ENCODE results near the gene SFT2D2. TPM values are rescaled to one million over a fixed set of nuclear protein-coding genes. Genes with fewer than 3 reads are reported as not detected.

Gene SFT2D2
- total and polyA plus RNA-seq, 2 of the 8 experiments (the other 6 are each of a cell fraction or from before 2014, with no cell fraction given), result 9.0 to 29.0 TPM

DNA sequence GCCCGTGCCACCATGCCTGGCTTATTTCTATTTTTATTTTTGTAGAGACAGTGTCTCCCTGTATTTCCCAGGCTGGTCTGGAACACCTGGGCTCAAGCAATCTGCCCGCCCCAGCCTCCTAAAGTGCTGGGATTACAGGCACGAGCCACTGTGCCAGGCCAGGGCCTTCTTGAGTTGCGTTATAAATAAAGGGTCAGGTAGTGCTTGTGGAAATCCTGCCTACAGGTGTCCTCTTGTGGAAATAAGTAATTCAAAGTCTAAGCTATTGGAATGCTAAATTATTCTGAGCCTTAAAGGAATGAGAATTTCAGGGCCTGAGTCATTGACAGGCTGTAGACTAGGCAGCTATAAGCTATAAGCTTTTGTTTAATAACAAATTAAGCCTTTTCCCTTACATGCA lies 8.1 kb upstream of the SFT2D2 start (continued):
- TF ChIP-seq BRCA1 (IDR thresholded peaks at IDR 0.05; ENCODE audit: low read depth, low read length) (no peak), CBX5 (IDR thresholded peaks at IDR 0.05; ENCODE audit: low read depth, low read length) (no peak), SIN3A (conservative IDR thresholded peaks at IDR 0.05 in 1 of 2, IDR thresholded peaks at IDR 0.05 in 1 of 2; ENCODE audit: low read depth in 1 of 2, low read length in 2 of 2) (no peak), KDM5A (IDR thresholded peaks at IDR 0.05; ENCODE audit: low read length) (no peak), BACH1 (IDR thresholded peaks at IDR 0.05; ENCODE audit: low read length) (no peak), E2F6 (IDR thresholded peaks at IDR 0.05) (no peak)

All from H1 (cell line).